CD4-positive, alpha-beta memory T cell (primary cell): ENCODE data around the gene PEX11B. TPM values are rescaled to one million over a fixed set of nuclear protein-coding genes. Genes with fewer than 3 reads are reported as not detected.
A peak's percentile ranks its signal among the peaks of the same experiment; 100 is the strongest.

ENCODE experiments used
- CTCF ChIA-PET: fragments of 350-600 bp; sonication (Branson Sonifier 250); formaldehyde crosslinking; loops from one replicate; lab custom pipeline; 2021; ENCODE audit warnings: inconsistent platforms; ENCODE audit not compliant: partially characterized antibody; lab: Charles Lee
- POLR2A ChIA-PET: fragments of 350-600 bp; sonication (Branson Sonifier 250); formaldehyde crosslinking; loops from one replicate; lab custom pipeline; 2021; ENCODE audit not compliant: partially characterized antibody; lab: Charles Lee
- DNase-seq, 5 donors: peaks; one replicate each; pipeline versions ENCODE4 v3.0.0 to v3.0.0-alpha.2; 2020 to 2022; ENCODE audit warnings: mixed read lengths in 1 of 5
- H3K27ac ChIP-seq: one replicate; pipeline ENCODE4 v1.7.0; 2013; ENCODE audit warnings: low read depth, low read length
- H3K27me3 ChIP-seq: 2 replicates; pipeline ENCODE4 v1.7.0; 2013; ENCODE audit warnings: mild to moderate bottlenecking, low read length, moderate library complexity; ENCODE audit not compliant: insufficient read depth
- H3K36me3 ChIP-seq: 2 replicates; pipeline ENCODE4 v1.7.0; 2013; ENCODE audit warnings: mild to moderate bottlenecking, low read length, moderate library complexity; ENCODE audit not compliant: insufficient read depth
- H3K4me1 ChIP-seq: 2 replicates; pipeline ENCODE4 v1.7.0; 2013; ENCODE audit warnings: mild to moderate bottlenecking, low read length, moderate library complexity; ENCODE audit not compliant: insufficient read depth
- H3K4me3 ChIP-seq, 2 donors: one replicate each; pipeline ENCODE4 v1.7.0; 2013; ENCODE audit warnings: low read length in 2 of 2, mild to moderate bottlenecking in 1 of 2
- H3K9me3 ChIP-seq, 2 donors: one replicate each; pipeline ENCODE4 v1.7.0; 2013; ENCODE audit warnings: low read length in 2 of 2, control low read depth in 1 of 2; ENCODE audit not compliant: control insufficient read depth in 1 of 2
- H3K27ac Mint-ChIP-seq, 7 donors: one replicate each; pipeline ENCODE4 v1.8.0; 2020 to 2021; ENCODE audit warnings: mixed read lengths in 7 of 7, mild to moderate bottlenecking in 6 of 7, inconsistent platforms in 3 of 7, moderate library complexity in 3 of 7
- H3K27me3 Mint-ChIP-seq, 2 donors: one replicate each; pipeline ENCODE4 v1.8.0; 2020 to 2021; ENCODE audit warnings: mixed read lengths in 2 of 2
- H3K36me3 Mint-ChIP-seq, 2 donors: one replicate each; pipeline ENCODE4 v1.8.0; 2020 to 2021; ENCODE audit warnings: mixed read lengths in 2 of 2, inconsistent platforms in 1 of 2, mild to moderate bottlenecking in 1 of 2
- H3K4me1 Mint-ChIP-seq, 4 donors: one replicate each; pipeline ENCODE4 v1.8.0; 2020 to 2021; ENCODE audit warnings: mixed read lengths in 4 of 4, mild to moderate bottlenecking in 1 of 4
- H3K4me3 Mint-ChIP-seq, 8 donors: one replicate each; pipeline ENCODE4 v1.8.0; 2020 to 2021; ENCODE audit warnings: mixed read lengths in 8 of 8, mild to moderate bottlenecking in 7 of 8, moderate library complexity in 6 of 8, inconsistent platforms in 3 of 8
- H3K9me3 Mint-ChIP-seq, 8 donors: one replicate each; pipeline ENCODE4 v1.8.0; 2020 to 2021; ENCODE audit warnings: mixed read lengths in 8 of 8, mild to moderate bottlenecking in 5 of 8, inconsistent platforms in 3 of 8, moderate library complexity in 1 of 8
- intact Hi-C: fragments of 100-400 bp; cut with micrococcal nuclease; formaldehyde crosslinking; loops from one replicate; pipeline ENCODE4 v1.15.1; 2023
- polyA plus RNA-seq, 2 donors: library from polyadenylated mRNA; unstranded; fragments of 300-500 nt; fragmentation: Illumina TruSeq; gene quantifications; one replicate each; pipeline ENCODE4 v1.2.3, GENCODE V29; 2021
- total RNA-seq, 2 experiments: library from RNA; stranded (reverse); gene quantifications; one replicate each; pipeline ENCODE4 v1.2.3, GENCODE V29; 2021

Gene PEX11B
- total and polyA plus RNA-seq, 4 experiments from 2014 or later = 34.7 to 55.3 (median 46.6) TPM

GRCh38 chr1:145871994-145872924 is 46.3 kb downstream of the PEX11B start:
- Mint-ChIP-seq H3K27me3 (peaks cover 4 to 6% of the 10 kb centered on the region in 2 donors), H3K36me3 (no peaks in the 10 kb centered on the region), H3K9me3 (peaks cover 0 to 2% (median 0%) of the 10 kb centered on the region in 8 donors), H3K4me3 (peak overlapping the region; percentile 75 to 84 (median 82)), H3K4me1 (peaks cover 13 to 20% (median 17%) of the 10 kb centered on the region in 4 donors), H3K27ac (peak overlapping the region in 6 of 7 donors; percentile 38 to 81 (median 68))
- CTCF ChIA-PET = interaction anchor here (0.7 to 3.7 kb wide), 10 partner anchors 11 to 140 kb away, joined by 3 to 57 read pairs (median 3); partner anchors contain the start of genes NUDT17 and PIAS3
- DNase-seq = peak in 4 of 5 donors; percentile 31 to 42 (median 40)
- Histone ChIP-seq H3K4me3 (peak overlapping the region in 1 of 2 donors; percentile 51), H3K36me3 (no peaks in the 10 kb centered on the region), H3K27ac (peak overlapping the region; percentile 11), H3K27me3 (no peaks in the 10 kb centered on the region), H3K9me3 (no peaks in the 10 kb centered on the region), H3K4me1 (peaks cover 14% of the 10 kb centered on the region)
- POLR2A ChIA-PET = interaction anchor here (0.8 to 3.4 kb wide), 11 partner anchors 8 to 124 kb away, joined by 3 to 41 read pairs (median 4); partner anchors contain the start of genes ANKRD34A, NUDT17, PIAS3 and POLR3C
- intact Hi-C loops = loop anchor here (2.0 kb wide), 2 partner anchors 13 to 27 kb away; partner anchors contain the start of genes NUDT17 and PIAS3

GRCh38 chr1:145868232-145868631 is 50.3 kb downstream of the PEX11B start:
- POLR2A ChIA-PET = interaction anchor here (1.2 kb wide), 1 partner anchor 9 kb away, joined by 3 read pairs; the partner anchor contains the start of gene PIAS3

DNA sequence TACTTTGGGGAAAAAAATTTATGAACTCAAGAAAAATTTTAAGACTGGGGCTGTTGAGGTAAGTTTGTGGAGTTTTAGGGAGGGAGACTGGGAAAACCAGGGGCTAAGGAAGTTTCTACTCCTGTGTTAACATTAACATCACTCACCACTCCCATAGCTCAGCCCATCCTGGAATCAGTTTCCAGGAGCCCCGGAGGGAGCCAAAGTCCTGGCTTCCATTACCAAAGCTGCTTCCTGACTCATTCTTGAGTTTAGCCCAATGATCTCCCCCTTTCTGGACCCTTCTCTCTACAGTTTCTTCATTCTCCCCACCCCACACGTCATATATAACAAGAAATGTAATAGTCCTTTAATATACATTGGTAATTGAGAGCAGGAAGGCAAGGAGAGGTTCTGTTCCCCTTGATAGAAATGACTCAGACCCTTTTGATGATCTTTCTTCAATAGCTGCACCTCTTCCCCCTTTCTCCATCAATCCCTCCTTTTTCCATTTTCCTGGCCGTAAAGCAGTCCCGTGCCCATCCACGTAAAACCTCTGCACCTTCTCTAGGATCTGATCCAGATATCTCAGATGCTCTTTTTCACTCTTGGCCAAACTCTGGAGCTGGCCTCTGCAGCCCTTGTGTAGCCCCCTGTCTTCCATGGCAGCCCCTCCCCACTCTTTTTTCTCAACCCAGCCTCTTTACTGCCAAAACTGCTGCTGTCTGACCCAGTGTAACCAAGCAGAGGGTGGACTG is 55.1 kb downstream of the PEX11B start:
- Mint-ChIP-seq H3K27ac (peak overlapping the region in 1 of 7 donors; percentile 13), H3K27me3 (peaks cover 0 to 6% of the 10 kb centered on the region in 2 donors), H3K9me3 (no peaks in the 10 kb centered on the region), H3K36me3 (peaks cover 0 to under 1% of the 10 kb centered on the region in 2 donors), H3K4me3 (no peak overlapping the region), H3K4me1 (peaks cover under 1 to 9% (median 7%) of the 10 kb centered on the region in 4 donors)
- ChIA-PET CTCF (interaction anchor here (12.5 kb wide), 1 partner anchor 16 kb away, joined by 199 read pairs; the partner anchor contains the start of gene NUDT17), POLR2A (interaction anchor here (1.9 kb wide), 1 partner anchor 55 kb away, joined by 4 read pairs; the partner anchor contains the start of gene PEX11B)
- intact Hi-C loops = no loop called here
- no peak for DNase-seq
- Histone ChIP-seq H3K36me3 (no peaks in the 10 kb centered on the region), H3K4me1 (peaks cover 6% of the 10 kb centered on the region), H3K27me3 (no peaks in the 10 kb centered on the region), H3K4me3 (no peak overlapping the region), H3K9me3 (no peaks in the 10 kb centered on the region), H3K27ac (no peak overlapping the region)

More at GRCh38 chr1:145868232-145868631, 50.3 kb downstream of the PEX11B start:
- Histone ChIP-seq H3K9me3 (no peaks in the 10 kb centered on the region), H3K27ac (no peak overlapping the region), H3K27me3 (no peaks in the 10 kb centered on the region), H3K4me3 (no peak overlapping the region), H3K4me1 (peaks cover 14% of the 10 kb centered on the region), H3K36me3 (no peaks in the 10 kb centered on the region)
- intact Hi-C loops = no loop called here
- Mint-ChIP-seq H3K27ac (no peak overlapping the region), H3K36me3 (no peaks in the 10 kb centered on the region), H3K4me1 (peaks cover 13 to 19% (median 17%) of the 10 kb centered on the region in 4 donors), H3K9me3 (peaks cover 0 to 2% (median 0%) of the 10 kb centered on the region in 8 donors), H3K4me3 (no peak overlapping the region), H3K27me3 (peaks cover 0 to 7% of the 10 kb centered on the region in 2 donors)
- DNase-seq = no peak
- CTCF ChIA-PET = interaction anchor here (0.6 to 2.3 kb wide), 3 partner anchors 9 to 78 kb away, joined by 3 to 12 read pairs (median 4); partner anchors contain the start of gene NUDT17

Other genes with a start within 250 kb of the PEX11B start
- not detected for gene PDZK1, start 211.3 kb downstream of the PEX11B start, total RNA-seq
- under 1 TPM in 1 of 2 donors, not detected in 1; 0.45 TPM for gene PDZK1, start 211.3 kb downstream of the PEX11B start, polyA plus RNA-seq
- gene CD160, start 199.2 kb downstream of the PEX11B start, total RNA-seq = not detected
- gene CD160, start 199.2 kb downstream of the PEX11B start, polyA plus RNA-seq = under 1 TPM in 1 of 2 donors, not detected in 1; 0.16 TPM
- 10 to 100 TPM; 15.2 to 15.3 TPM for gene RNF115, start 94.6 kb downstream of the PEX11B start, total RNA-seq
- gene RNF115, start 94.6 kb downstream of the PEX11B start, polyA plus RNA-seq = 1 to 10 TPM; 3.3 to 7.6 TPM
- gene POLR3C, start 94.5 kb downstream of the PEX11B start, total RNA-seq = 10 to 100 TPM; 43.5 to 44.8 TPM
- gene POLR3C, start 94.5 kb downstream of the PEX11B start, polyA plus RNA-seq = 10 to 100 TPM; 43.5 to 52.0 TPM
- gene NUDT17, start 73.1 kb downstream of the PEX11B start, total RNA-seq = 1 to 10 TPM; 3.1 to 5.6 TPM
- gene NUDT17, start 73.1 kb downstream of the PEX11B start, polyA plus RNA-seq = 1 to 10 TPM; 3.0 to 3.7 TPM
- 10 to 100 TPM; 30.3 to 33.6 TPM for gene PIAS3, start 59.6 kb downstream of the PEX11B start, total RNA-seq
- gene PIAS3, start 59.6 kb downstream of the PEX11B start, polyA plus RNA-seq = 10 to 100 TPM in 1 of 2 donors, 1 to 10 TPM in 1; 8.8 to 17.8 TPM
- not detected for gene ANKRD35, start 32.9 kb downstream of the PEX11B start, total RNA-seq
- gene ANKRD35, start 32.9 kb downstream of the PEX11B start, polyA plus RNA-seq = under 1 TPM in 1 of 2 donors, not detected in 1; 0.34 TPM
- 1 to 10 TPM; 5.4 to 5.5 TPM for gene ITGA10, start 8.7 kb downstream of the PEX11B start, total RNA-seq
- under 1 TPM; 0.17 to 0.30 TPM for gene ITGA10, start 8.7 kb downstream of the PEX11B start, polyA plus RNA-seq
- 100 to 1,000 TPM; 116 to 122 TPM for gene RBM8A, start 8.8 kb upstream of the PEX11B start, total RNA-seq
- 100 to 1,000 TPM; 129 to 169 TPM for gene RBM8A, start 8.8 kb upstream of the PEX11B start, polyA plus RNA-seq
- gene LIX1L, start 39.3 kb upstream of the PEX11B start, total RNA-seq = 10 to 100 TPM; 64.5 to 66.1 TPM
- 10 to 100 TPM; 35.3 to 35.7 TPM for gene LIX1L, start 39.3 kb upstream of the PEX11B start, polyA plus RNA-seq
- 1 to 10 TPM; 1.8 to 2.1 TPM for gene ANKRD34A, start 45.9 kb upstream of the PEX11B start, total RNA-seq
- under 1 TPM in 1 of 2 donors, not detected in 1; 0.60 TPM for gene ANKRD34A, start 45.9 kb upstream of the PEX11B start, polyA plus RNA-seq
- gene POLR3GL, start 46.0 kb upstream of the PEX11B start, total RNA-seq = 10 to 100 TPM; 36.6 to 38.3 TPM
- gene POLR3GL, start 46.0 kb upstream of the PEX11B start, polyA plus RNA-seq = 100 to 1,000 TPM in 1 of 2 donors, 10 to 100 TPM in 1; 95.3 to 164 TPM
- gene TXNIP, start 77.9 kb upstream of the PEX11B start, total RNA-seq = 100 to 1,000 TPM; 933 to 985 TPM
- gene TXNIP, start 77.9 kb upstream of the PEX11B start, polyA plus RNA-seq = 1,000 to 10,000 TPM; 4,275 to 4,310 TPM
- not detected for gene HJV, start 103.0 kb upstream of the PEX11B start, total RNA-seq
- not detected for gene HJV, start 103.0 kb upstream of the PEX11B start, polyA plus RNA-seq
- 1 to 10 TPM; 2.1 to 2.2 TPM for gene NBPF10, start 226.1 kb upstream of the PEX11B start, total RNA-seq
- under 1 TPM in 1 of 2 donors, not detected in 1; 0.18 TPM for gene NBPF10, start 226.1 kb upstream of the PEX11B start, polyA plus RNA-seq